Keratinocyte (primary cell): ENCODE measurements around the gene CTNNA2.

Experiments used
- CTCF ChIP-seq, 3 experiments: IDR thresholded peaks in 1 of 3; conservative IDR thresholded peaks in 1 of 3; optimal IDR thresholded peaks in 1 of 3; 2 replicates in 2 of 3; 3 replicates in 1 of 3; pipeline versions ENCODE3 to v1.5.1; 2011; ENCODE audit warnings: low read length in 3 of 3, mild to moderate bottlenecking in 3 of 3, moderate library complexity in 2 of 3, control low read depth in 1 of 3, inconsistent platforms in 1 of 3; ENCODE audit not compliant: insufficient read depth in 2 of 3; ENCODE audit errors: extremely low read depth in 1 of 3
- EZH2 ChIP-seq: IDR thresholded peaks from one replicate; pipeline ENCODE4 v1.6.1; 2012; ENCODE audit warnings: inconsistent platforms, mild to moderate bottlenecking, low read length, moderate library complexity

- no peak for TF ChIP-seq CTCF (optimal IDR thresholded peaks at IDR 0.05 in 1 of 3, IDR thresholded peaks at IDR 0.05 in 1 of 3, conservative IDR thresholded peaks at IDR 0.05 in 1 of 3; ENCODE audit: extremely low read depth in 1 of 3, insufficient read depth in 2 of 3, low read length in 3 of 3)
- no peak for TF ChIP-seq EZH2
Measured at GRCh38 chr2:80333886-80334285, 821.0 kb downstream of the CTNNA2 start.
